ENCODE results near the gene TTC23L.
"Not testable (repeated sequence)": the region's sequence is repeated elsewhere in the genome, so short reads cannot be mapped to it uniquely, and the experiment has no call there.

The TTC23L gene

DNA sequence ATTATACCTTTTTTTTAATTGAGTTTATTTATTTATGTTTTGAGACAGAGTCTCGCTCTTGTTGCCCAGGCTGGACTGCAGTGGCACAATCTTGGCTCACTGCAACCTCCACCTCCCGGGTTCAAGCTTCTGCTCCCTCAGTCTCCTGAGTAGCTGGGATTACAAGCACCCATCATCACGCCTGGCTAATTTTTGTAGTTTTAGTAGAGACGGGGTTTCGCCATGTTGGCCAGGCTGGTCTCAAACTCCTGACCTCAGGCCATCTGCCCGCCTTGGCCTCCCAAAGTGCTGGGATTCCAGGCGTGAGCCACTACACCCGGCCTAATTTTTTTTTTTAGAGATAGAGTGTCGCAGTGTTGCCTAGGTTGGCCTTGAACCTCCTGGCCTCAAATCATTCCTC lies 84.3 kb downstream of the TTC23L start:
- not testable (repeated sequence) for DNase-seq (ENCODE audit: low read depth)

DNA sequence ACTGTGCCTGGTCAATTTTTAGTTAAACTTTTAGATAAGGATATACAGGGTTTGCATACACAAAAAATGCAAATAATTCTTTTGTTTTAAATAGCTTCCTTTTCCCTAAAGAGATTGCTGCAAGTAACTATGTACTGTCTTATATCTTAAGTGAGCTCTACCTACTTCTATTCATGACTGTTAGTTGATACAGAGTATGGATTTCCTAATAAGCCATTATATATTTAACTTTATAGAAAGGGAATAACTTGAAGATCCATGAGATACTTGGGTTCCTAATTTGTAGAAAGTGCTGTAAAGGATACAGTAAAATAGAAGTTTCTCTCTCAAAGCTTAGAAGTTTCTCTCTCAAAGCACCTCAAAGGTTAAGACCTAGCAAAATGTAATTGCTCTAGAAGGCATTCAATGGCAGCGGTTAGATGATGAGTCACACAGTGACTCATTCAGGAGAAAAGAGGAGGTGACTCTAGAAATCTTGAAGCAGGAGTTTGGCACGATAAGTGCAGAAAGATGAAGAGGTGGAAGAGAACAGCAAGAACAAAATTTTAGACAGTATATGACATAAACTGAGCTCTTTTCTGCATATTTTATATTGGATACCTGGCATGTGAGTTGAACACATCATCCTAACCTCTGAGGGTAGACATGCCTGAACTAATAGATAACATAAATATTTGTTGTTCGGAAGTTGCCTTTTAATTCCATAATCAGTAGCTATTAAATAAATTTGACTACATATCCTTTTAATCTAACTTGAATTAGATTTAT lies 84.9 kb downstream of the TTC23L start:
- DNase-seq (ENCODE audit: low read depth): no peak

DNA sequence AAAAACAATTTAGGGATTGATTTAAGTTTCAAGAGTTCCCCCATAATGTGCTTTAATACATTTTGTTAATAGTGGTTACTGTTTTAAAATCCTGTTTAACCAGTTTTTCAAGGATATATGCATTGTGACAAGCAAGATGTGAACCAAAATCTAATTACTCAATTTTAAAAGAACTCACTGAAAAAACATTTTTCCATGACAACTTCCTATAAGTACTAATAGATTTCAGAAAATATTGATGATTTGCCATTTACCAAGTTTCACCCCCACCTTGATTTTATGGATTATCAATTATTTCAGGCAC lies 85.5 kb downstream of the TTC23L start:
- DNase-seq (ENCODE audit: low read depth): no peak

DNA sequence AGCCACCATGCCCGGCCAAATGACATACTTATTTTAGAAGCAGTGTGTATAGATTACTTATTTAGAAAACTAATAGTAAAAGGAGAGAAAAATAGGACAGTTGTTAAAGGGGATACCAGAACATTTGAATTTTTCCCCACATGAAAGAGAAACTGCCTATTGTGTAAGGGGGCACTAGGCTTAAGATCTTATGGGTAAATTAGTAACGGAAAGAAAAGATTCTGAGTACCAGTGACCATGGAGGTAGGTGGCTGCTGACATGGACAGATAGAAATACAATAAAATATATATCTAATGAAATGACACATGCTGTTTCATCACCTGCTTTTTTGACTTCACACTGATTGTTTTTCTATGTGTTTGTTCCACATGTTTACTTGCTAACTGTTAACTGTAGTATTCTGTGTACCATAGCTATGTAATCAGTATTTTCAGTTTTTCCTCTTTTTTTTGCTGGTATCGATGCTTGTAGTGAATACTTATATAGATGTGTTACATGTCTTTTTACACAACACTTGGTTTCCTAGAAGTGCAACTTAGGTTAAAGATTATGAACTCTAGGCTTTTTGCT lies 87.4 kb downstream of the TTC23L start:
- no peak for DNase-seq (ENCODE audit: low read depth)

DNA sequence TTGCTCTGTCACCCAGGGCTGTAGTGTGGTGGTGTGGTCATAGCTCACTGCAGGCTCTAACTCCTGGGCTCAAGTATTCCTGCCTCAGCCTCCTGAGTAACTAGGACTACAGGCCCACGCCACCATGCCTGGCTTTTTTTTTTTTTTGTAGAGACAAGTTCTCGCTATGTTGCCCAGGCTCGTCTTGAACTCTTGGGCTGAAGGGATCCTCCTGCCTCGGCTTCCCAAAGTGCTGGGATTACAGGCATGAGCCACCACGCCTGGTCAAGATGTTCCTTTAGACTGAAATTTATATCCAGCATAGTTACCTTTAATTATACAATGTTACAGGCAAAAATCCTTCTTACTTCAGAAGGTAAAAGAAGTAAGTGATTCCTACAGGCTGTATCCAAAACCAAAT lies 88.8 kb downstream of the TTC23L start:
- DNase-seq (ENCODE audit: low read depth): no peak

DNA sequence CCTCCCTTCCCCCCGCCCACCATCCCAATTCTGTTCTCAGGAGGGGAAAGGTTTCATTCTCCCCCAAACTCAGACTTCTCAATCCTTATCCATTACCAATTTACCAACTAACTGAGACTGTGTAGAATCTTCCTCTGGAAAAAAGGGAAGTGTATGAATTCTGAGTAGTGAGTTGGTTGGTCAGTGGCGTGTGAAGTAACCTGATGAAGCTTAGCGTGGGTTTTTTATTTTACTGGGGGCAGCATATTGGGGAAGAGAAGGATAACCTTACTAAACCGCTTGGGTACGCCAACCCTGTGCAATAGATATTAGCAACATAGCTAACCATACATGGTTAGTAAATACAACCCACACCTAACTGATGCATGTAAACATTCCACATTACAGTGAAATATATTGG lies 89.3 kb downstream of the TTC23L start:
- no peak for DNase-seq (ENCODE audit: low read depth)

DNA sequence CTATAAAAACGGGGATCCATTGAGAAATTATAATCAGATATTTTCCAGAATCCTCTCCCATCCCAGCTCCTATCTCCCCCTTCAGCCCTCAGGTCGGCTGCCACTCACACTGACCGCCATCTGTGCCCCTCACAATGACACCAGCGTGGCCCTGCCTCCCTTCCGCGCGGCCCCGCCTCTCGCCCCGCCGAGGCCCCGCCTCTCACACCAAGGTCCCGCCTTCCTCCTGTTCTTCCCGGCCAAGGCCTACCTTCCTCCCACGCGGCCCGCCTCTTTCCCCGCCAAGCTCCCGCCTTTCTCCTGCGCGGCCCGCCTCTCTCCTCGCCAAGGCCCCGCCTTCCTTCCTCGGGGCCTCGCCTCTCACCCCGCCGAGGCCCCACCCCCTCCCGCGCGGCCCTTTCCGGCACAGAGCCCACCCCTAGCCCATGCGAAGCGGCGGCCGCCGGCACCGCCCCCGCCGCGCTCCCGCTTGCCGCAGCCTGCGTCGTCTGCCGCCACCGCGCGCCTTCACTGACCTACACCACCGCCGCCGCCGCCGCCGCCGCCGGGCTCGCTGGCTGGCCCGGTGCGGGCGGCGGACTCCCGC lies 90.3 kb downstream of the TTC23L start, which contains the start of gene DNAJC21:
DNAJC21 (plus strand) TSS at position 426 of the 586 bp plus-strand sequence. CDS start 261 bp downstream, outside the sequence.
- peak; percentile 94 for DNase-seq (ENCODE audit: low read depth)

DNA sequence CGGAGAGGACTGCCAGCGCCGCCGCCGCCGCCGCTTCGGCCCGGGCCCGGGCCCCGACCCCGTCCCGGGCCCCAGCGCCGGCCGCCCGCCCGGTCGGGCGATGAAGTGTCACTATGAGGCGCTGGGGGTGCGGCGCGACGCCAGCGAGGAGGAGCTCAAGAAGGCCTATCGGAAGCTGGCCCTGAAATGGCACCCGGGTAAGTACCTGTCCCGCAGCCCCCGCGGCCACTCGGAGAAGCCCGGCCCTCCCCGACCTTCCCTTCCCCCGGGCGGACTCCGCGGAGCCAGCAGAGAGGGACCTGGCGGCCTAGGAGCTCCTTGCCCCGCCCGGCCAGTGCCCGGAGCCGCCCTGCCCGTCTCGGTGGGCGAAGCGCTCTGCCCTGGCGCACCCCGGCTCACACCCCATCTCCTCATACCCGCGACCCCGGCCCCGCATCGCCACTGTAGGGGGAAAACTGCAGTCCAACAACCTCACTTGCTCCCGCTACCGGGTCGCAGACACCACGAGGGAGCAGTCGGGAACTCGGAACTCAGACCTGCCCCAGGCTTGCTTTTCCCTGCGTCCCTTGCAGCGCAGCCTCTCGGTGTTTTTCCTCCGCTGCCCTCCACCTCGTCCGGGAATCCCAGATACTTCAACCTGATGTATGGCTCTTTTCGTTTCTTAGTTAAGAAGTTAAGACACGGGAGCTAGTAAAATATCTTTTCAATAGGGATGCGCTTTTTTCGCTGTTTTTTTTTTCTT lies 90.9 kb downstream of the TTC23L start:
- DNase-seq (ENCODE audit: low read depth): peak; percentile 63

DNA sequence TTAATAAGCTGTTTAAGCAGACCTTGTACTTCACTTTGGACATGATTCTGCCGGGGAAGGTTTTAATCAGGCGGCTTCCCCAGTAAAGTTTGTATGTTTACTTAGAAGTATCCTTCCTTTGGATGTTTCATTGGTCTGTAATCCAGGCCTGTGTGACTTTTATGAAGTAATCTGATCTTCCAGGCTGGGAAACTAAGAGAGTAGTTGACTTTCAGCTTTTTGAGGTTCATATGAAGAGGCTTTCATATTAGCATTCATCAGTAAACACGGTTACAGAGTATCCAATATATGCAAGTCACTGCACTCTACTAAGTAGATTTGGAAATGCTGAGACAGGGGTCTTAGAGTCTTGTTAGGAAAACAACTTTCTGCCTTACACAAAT lies 91.5 kb downstream of the TTC23L start:
- DNase-seq (ENCODE audit: low read depth): no peak

DNA sequence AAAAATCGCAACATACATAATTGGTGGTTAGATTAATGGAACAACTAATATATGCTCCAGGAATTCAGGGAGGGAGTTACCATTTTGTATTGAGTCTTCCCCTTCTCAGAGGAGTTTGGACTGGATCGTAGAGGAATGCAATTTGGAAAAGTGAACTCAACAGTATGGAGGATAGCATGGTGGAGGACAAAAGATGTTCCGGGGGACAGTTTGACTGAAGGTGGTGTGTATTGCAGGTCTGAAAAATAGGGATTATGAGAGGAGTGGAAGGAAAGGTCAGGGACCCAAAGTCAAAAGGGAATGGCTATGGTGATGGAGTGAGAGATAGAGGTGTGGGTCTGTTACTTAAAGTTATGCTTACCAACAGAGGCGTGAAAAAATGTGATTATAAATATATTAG lies 91.9 kb downstream of the TTC23L start:
- DNase-seq (ENCODE audit: low read depth): no peak

DNA sequence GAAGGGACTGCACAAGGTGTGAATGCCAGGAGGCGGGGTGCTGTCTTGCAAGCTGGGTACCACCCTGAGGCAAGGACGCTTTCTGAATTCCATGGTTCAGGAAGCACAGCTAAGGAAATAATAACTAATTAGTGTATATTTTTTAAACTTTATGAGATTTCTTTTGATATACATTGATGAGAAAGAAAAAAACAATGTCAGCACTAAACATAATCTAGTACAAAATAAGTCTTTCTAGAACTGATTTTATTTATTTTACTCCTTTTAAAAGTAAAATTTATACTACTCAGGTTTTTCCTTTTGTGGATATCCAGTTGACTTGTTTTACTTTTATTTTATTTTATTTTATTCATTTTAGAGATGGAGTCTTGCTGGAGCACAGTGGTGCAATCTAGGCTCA lies 94.0 kb downstream of the TTC23L start:
- no peak for DNase-seq (ENCODE audit: low read depth)

DNA sequence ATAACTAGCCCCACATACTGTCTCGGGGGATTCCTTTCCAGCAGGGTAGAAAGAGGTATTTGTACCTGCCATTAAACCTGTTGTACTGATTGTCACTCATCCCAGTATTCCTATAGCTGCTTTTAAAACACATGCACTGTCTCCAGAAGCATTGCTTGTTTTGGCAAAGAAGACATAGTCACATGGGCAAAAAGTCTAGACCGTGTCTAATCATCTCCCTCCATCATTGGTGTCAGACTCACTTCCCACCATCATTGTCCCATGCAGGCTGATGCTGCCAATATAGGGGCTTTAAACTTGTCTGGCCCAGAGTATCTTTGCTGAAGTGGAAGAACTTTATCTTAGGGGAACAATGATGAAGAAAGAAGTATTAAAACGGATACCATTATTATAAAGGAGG lies 103.0 kb downstream of the TTC23L start:
- no peak for DNase-seq (ENCODE audit: low read depth)

DNA sequence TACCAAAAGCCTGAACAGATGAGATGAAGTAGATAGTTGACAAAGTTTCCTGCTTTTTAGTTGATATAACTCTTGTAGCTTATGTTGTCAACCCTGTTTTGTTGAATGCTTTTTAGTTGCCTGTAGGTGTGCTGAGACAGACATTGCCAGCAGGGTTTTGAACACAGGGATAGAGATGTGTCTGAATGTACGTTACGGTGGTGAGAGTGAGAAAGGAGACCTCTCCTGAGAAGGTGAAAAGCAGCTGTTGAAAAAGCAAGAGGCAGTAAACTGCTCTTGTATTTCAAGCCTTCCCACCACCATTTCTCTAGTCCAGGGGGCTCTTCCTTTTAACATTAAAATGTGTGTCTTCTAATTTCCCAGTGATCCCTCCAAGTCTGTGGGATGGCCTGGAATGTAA lies 105.1 kb downstream of the TTC23L start:
- no peak for DNase-seq (ENCODE audit: low read depth)

DNA sequence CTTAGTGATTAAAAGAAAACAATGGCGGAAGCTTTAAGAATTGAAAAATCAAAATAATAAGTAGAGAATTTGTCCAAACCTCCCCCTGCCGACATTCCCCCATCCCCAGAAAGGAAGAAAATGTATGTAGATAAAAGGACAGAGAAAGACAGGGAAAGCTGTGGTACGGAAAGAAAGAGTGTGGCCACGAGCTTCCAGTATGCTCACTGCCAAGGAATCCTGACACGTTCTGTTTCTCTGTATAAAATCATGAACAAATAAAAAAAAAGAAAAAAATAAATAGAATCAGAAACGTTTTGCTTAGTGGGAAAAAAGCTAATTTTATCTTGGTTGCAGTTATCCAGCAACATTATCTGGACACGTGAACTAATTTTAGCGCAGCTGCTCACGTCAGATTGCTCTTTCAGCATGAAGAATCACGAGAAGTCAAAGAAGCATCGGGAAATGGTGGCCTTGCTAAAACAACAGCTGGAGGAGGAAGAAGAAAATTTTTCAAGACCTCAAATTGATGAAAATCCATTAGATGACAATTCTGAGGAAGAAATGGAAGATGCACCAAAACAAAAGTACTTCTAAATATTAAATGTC lies 105.6 kb downstream of the TTC23L start:
- DNase-seq (ENCODE audit: low read depth): no peak
